Stimulated activated CD4-positive, alpha-beta T cell treated with anti-CD3 and anti-CD28 coated beads, Interleukin-12 subunit alpha, Interleukin-12 subunit beta, amount 100 ng/mL, for 48 hours (primary cell): ENCODE data around the gene APOL4.
"Not testable (repeated sequence)": the region's sequence is repeated elsewhere in the genome, so short reads cannot be mapped to it uniquely, and the experiment has no call there.

ENCODE experiments used
- DNase-seq, 3 donors: peaks; one replicate each; pipeline ENCODE4 v3.0.0-alpha.2; 2020; ENCODE audit warnings: low read depth in 2 of 3, low spot score in 1 of 3

The APOL4 gene, protein sequence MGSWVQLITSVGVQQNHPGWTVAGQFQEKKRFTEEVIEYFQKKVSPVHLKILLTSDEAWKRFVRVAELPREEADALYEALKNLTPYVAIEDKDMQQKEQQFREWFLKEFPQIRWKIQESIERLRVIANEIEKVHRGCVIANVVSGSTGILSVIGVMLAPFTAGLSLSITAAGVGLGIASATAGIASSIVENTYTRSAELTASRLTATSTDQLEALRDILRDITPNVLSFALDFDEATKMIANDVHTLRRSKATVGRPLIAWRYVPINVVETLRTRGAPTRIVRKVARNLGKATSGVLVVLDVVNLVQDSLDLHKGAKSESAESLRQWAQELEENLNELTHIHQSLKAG

GRCh38 chr22:36201630-36202319 is at the start of gene APOL4:
Gene APOL4 (minus strand): TSS chr22:36201809. CDS start chr22:36201734, 75 bp downstream.
- no peak for DNase-seq

DNA sequence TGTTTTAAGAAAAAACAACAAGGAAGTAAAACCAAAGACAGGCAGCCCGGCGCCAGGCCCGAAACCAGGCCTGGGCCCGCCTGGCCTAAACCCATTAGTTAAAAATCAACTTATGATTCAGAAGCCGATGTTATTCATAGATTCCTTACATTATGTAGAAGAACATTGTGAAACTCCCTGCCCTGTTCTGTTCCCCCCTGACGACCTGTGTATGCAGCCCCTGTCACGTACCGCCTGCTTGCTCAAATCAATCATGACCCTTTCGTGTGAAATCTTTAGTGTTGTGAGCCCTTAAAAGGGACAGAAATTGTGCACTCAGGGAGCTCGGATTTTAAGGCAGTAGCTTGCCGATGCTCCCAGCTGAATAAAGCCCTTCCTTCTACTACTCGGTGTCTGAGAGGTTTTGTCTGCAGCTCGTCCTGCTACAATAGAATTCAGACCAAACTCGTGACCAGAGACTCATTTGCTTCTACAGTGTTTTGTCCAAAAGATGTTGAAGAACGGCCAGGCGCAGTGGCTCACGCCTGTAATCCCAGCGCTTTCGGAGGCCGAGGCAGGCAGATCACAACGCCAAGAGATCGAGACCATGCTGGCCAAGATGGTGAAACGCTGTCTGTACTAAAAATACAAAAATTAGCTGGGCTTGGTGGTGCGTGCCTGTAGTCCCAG is 48.8 kb upstream of the APOL4 start:
- DNase-seq: not testable (repeated sequence)

GRCh38 chr22:36249160-36249559 is 47.6 kb upstream of the APOL4 start:
- no peak for DNase-seq

GRCh38 chr22:36247955-36248354 is 46.3 kb upstream of the APOL4 start:
- no peak for DNase-seq

DNA sequence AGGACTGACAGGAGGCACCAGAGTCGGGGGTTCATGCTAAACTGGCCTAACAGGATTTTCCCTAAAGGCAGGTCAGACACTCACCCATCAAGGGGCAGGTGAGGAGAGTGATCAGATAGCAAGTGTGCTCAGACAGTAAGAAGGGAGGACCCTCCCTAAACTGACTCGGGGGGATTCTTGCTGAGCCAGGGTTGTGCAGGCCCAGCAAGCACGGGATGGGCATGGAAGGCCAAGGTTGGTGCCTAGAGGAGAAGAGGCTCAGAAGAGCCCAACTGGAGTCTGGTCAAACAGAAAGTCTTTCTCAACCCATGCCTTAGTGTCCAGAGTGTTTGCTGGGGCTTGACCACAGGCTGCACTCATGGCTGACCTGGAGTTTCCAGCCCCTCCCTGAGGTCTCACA is 45.1 kb upstream of the APOL4 start:
- DNase-seq: no peak

DNA sequence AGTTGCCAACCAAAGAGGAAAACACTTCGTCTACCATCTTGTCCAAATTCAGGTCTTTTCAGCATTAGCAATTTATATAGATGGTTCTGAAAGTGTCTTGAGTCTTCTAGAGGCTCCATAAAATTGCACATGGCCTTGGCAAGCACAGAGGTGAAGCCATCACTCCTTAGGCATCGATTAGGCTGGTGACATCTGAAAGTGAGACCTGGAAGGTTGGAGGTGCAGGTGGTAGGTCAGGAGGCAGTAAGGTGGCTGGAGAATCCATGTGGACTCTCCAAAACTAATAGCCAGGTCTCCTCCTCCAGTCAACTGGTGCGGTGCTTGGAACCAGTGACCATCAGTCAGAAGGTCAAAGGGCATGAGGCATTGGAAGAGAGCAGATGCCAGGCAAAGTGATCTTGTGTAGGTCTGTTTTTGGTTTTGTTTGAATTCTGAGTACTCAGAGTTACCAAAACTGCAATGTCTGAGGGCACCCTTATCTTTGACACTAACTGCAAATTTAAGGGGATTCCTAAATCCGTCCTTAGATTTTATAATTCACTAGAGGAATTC is 44.3 kb upstream of the APOL4 start:
- DNase-seq: no peak

GRCh38 chr22:36244522-36245391 is 43.1 kb upstream of the APOL4 start:
- no peak for DNase-seq

DNA sequence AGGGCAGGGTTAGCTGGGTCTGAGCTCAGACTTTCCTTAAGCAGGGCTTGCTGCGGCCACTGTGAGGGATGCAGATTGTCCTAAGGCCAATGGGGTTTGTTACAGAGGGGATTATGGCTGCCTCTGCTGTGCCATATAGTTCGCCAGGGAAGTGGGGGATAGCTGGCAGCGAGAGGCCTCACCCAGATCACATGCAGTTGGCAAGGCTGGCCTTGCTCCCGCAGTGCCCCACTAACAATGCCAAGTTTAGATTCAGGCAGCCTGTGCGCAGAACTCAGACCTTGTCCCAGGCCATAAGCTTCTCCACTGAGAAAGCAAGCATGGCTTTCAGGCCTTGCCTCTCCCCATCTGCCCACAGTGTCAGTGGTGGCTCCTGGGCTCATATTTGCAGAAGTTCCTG is 42.4 kb upstream of the APOL4 start:
- DNase-seq: no peak

- peak; percentile 77 to 87 (median 79) for DNase-seq
Observed at GRCh38 chr22:36239401-36240171, 38.0 kb upstream of the APOL4 start, which contains the start of gene APOL2. Gene APOL2 (minus strand): TSS chr22:36239527. CDS start chr22:36233162, 6,365 bp downstream.

DNA sequence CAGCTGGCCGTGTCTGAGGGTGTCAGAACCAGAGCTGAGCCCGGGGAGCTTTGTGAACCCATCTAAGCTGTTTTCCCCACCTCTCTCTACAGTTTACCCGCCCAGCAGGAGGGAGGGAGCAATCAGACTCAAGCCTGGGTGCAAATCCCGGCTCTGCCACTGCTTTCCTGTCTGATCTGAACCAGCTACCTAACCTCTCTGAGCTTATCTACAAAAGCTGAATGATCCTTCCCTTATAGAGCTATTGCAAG is 37.5 kb upstream of the APOL4 start:
- no peak for DNase-seq

- no peak for DNase-seq
Observed at GRCh38 chr22:36238373-36239149, 37.0 kb upstream of the APOL4 start.

DNA sequence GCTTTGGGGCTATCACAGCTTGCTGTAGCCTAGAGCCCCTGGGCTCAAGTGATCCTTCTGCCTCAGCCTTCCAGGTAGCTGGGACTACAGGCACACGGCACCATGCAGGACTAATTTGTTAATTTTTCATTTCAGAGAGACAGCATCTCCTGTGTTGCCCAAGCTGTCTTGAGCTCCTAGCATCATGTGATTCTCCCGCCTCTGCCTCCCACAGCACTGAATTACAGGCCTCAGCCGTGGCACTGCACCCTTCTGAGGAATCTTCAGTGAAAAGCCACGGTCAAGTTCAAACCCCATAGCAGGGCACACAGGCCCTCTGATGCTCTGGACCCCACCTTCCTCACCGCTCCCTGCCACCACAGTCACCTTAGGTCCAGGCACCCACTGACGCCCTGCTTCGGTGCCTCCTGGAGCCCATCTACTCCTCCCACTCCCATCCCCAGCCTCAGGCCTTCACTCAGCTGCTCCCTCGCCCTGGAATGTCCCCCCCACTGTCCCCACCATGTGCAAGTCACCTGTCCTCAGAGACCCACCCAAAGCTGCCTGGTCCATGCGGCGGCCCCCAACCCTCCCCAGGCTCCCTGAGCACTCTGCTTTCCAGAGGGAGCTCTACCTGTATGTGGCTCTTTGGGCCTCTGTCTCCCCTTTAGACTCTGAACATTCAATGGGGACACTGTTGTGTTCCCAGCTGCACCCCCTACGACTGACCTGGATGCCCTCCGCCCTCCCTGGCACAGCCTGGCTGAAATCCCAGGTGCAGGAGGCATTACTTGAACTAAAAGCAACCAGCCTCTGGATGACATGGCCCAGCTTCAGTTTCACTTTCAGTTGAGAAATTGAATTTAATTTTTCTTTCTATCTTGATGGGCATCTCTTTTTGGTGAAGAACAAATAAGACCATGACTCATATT is 36.1 kb upstream of the APOL4 start:
- no peak for DNase-seq

DNA sequence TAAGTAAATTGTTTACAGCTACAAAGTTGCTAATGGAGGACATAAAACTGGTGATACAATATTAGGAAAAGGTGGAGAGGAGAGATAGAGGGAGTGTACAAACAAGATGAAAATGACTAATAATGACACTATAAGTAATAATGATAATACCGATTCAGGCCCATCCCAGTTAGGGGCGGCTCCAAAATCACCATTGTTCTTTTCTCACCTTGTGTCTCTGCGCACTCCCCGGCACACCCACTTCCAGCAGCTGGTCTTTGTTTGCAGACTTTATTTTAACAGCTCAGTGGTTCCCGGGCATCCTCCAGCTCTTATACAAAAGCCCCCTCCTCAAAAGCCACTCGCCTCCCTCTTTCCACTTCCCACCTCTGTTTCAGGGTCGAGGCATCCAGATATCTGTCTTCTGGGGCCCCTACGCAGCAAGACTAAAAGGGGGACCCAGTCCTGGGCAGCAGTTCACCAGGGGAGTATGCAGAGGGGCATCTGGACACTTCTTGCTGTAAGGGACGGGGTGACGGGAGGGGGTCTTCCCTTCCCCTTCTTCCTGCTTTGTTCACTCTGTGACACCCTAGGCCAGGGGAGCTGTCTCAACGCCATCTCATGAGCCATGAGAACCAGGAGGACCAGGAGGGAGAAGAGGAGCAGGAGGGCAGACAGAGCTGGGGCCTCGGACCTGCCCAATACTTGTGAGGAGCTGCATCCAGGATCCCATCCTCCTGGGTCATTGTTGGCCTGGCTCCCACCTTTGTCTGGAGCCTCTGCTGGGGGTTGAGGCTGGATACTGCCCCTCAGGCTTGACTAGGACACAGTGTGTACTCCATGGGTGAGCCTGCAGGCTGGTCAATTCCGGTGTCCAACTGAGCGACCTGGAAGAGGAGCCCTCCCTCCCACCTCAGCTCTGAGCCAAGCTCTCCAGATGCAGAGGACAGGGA is 35.0 kb upstream of the APOL4 start:
- DNase-seq: no peak

DNA sequence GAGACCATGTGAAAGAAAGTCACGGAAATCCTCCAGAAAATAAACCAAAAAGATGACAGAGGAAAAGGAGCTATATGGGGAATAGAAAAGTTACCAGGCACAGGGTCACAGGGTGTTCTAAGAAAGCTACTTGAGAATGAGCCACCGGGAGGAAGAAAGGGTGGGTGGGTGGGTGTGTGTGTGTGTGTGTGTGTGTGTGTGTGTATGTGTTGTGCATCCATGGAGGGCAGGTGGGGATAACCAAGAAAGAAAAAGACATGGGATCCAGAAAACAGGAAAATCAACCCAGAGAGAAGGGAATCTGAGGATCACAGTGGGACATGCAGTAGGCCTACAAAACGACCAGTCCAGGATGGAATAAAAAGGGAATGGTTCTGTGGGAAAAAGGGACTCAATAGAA is 34.0 kb upstream of the APOL4 start:
- DNase-seq: no peak

DNA sequence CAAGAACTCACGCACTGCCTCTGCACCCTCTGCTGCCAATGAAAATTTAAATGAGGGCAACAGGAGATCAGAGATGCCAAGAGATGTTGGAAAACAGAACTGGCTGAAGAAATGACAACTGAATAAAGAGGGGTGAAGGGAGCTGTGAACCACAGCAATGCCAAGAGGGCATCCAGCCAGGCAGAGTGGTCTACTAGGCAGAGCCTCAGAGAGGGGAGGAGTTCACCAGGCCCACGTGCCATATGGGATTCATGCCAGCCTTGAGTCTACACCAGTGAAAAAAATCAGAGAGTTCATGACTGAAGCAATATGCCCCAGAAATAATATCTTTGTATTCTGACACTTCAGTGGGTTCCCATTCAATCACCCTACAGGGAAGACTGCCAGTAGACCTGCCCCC is 33.3 kb upstream of the APOL4 start:
- no peak for DNase-seq

DNA sequence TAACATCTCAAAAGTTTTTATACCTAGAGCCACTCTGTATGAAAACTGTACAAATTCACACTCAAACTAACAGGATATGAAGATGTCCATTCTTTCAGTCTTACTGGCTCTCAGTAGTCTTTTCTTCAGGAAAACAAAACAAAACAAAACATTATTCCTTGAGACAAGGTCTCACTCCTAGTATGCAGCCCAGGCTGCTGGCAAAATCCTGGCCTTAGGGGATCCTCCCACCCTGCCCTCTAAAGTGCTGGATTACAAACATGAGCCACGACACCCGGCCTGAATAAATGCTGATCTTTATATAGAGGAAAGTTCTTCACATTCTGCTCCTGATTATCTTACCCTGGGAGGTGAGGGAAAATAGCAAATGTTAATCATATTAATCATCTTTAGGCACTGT is 32.6 kb upstream of the APOL4 start:
- no peak for DNase-seq

GRCh38 chr22:36233796-36234195 is 32.2 kb upstream of the APOL4 start:
- no peak for DNase-seq
